NT2/D1 (cell line): Measurements from ENCODE around the gene SPTLC1.

ENCODE experiments used
- SUZ12 ChIP-seq: IDR thresholded peaks from 2 replicates; pipeline ENCODE4 v1.6.1; 2011; ENCODE audit not compliant: insufficient read length, insufficient read depth; ENCODE audit errors: extremely low read depth
- ZNF274 ChIP-seq: IDR thresholded peaks from 2 replicates; pipeline ENCODE4 v1.6.1; 2011; ENCODE audit warnings: mild to moderate bottlenecking, low read depth, low read length

DNA sequence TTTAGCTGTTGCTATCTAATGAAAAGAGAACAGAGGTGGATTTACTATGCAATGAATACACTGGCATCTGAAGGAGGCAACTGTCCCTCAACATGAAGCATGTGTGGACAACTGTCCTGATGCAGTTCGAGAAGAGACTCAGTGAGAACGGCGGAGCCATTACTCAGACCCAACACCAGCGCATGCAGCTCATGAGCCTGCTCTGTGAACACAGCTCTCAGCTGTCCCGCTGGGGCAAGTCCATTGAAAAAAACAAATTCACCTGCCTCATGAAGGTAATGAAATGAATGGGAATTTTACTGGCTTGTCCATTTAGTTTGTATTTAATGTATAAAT, 78.8 kb downstream of the SPTLC1 start:
- TF ChIP-seq SUZ12 (no peak), ZNF274 (no peak)
